Upper lobe of left lung (tissue), 6 donors: ENCODE data around the gene TMEM123. TPM values are rescaled to one million over a fixed set of nuclear protein-coding genes. Genes with fewer than 3 reads are reported as not detected.

Experiments
- ATAC-seq, 2 donors: fragments of 200-7000 bp; cut with Tn5 transposase; one replicate each; pipeline ENCODE4 v1.9.1; 2022; ENCODE audit warnings: mild to moderate bottlenecking in 2 of 2, moderate library complexity in 2 of 2; ENCODE audit not compliant: low FRiP score in 2 of 2
- DNase-seq, 2 donors: peaks; one replicate each; pipeline ENCODE4 v3.0.0-alpha.2; 2019 to 2020
- H3K27ac ChIP-seq, 4 donors: fragments of 200-600 bp; sonication (generic); one replicate each; pipeline ENCODE4 v1.5.1; 2016 to 2019
- H3K27me3 ChIP-seq, 4 donors: fragments of 200-600 bp; sonication (generic); one replicate each; pipeline ENCODE4 v1.5.1; 2017 to 2019
- H3K36me3 ChIP-seq, 4 donors: fragments of 200-600 bp; sonication (generic); one replicate each; pipeline ENCODE4 v1.5.1; 2016 to 2019
- H3K4me1 ChIP-seq, 4 donors: fragments of 200-600 bp; sonication (generic); one replicate each; pipeline ENCODE4 v1.5.1; 2018 to 2019
- H3K4me3 ChIP-seq, 4 donors: fragments of 200-600 bp; sonication (generic); one replicate each; pipeline ENCODE4 v1.5.1; 2017 to 2019; ENCODE audit warnings: mild to moderate bottlenecking in 2 of 4, moderate library complexity in 1 of 4
- H3K9me3 ChIP-seq, 4 donors: fragments of 200-600 bp; sonication (generic); one replicate each; pipeline ENCODE4 v1.5.1; 2018 to 2019
- EP300 ChIP-seq, 4 donors: sonication (generic); formaldehyde crosslinking; IDR thresholded peaks; one replicate each; pipeline ENCODE4 v1.5.1; 2017; ENCODE audit warnings: antibody characterized with exemption in 4 of 4, control low read depth in 2 of 4
- POLR2A ChIP-seq, 4 donors: fragments of 450-650 bp; IDR thresholded peaks; one replicate each; pipeline ENCODE4 v1.5.1; 2016 to 2017; ENCODE audit warnings: antibody characterized with exemption in 4 of 4, mild to moderate bottlenecking in 2 of 4
- POLR2AphosphoS5 ChIP-seq, 2 donors: sonication (generic); formaldehyde crosslinking; IDR thresholded peaks; one replicate each; pipeline ENCODE4 v1.5.1; 2017; ENCODE audit warnings: antibody characterized with exemption in 2 of 2
- WGBS, 2 donors: methylation state at CpG; one replicate each; pipeline ENCODE4 v1.1.5; 2017 to 2018; 5-methylcytosine and 5-hydroxymethylcytosine counted together
- total RNA-seq, 6 donors: library from RNA; depleted of rRNA in 4 of 6; stranded (reverse); fragments of >200 nt in 4 of 6; gene quantifications; one replicate each; pipeline versions ENCODE4 v1.1.0 to v1.2.1, GENCODE V29; 2016 to 2021
- TF ChIP-seq, protein P1 (sequence below), 6 experiments: fragments of 450-650 bp in 4 of 6; fragments of 200-600 bp in 2 of 6; sonication (generic) in 2 of 6; IDR thresholded peaks; one replicate each; pipeline ENCODE4 v1.5.1; 2016 to 2019; ENCODE audit warnings: antibody characterized with exemption in 6 of 6
- donor health status: DM: no; HTN: no; CAD: no; lungs with moderate emphysema.
- donor health status: DM: no; HTN: yes; CAD: no; lungs with severe emphysema.

TMEM123 gene
- total RNA-seq, 6 donors from 2014 or later = 55.5 to 200 (median 121) TPM

DNA sequence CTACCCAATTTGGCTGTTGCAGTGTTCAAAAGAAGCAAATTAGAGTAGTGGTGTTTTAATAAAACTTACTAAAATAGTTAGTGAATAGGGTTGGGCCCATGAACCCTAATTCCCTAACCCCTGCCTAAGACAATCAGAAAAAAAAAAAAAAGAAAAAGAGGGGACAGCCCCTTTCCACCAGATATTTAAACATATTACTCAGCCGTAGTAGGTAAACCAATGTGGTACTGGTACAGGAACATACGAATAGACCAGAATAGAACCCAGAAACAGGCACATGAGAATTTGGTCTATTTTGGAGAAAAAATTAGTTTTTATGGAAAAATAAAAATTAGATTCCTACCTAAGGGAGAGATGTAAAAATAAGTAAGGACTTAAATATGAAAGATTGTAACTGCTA is 39.4 kb upstream of the TMEM123 start:
- 91 to 97% methylated on average over 2 of the region's 2 CpGs for WGBS, 2 donors
- H3K9me3 ChIP-seq = no peaks in the 10 kb centered on the region
- no peaks in the 10 kb centered on the region for H3K27me3 ChIP-seq
- TF ChIP-seq POLR2A (IDR thresholded peaks at IDR 0.05) = no peak
- TF ChIP-seq, protein P1, sequence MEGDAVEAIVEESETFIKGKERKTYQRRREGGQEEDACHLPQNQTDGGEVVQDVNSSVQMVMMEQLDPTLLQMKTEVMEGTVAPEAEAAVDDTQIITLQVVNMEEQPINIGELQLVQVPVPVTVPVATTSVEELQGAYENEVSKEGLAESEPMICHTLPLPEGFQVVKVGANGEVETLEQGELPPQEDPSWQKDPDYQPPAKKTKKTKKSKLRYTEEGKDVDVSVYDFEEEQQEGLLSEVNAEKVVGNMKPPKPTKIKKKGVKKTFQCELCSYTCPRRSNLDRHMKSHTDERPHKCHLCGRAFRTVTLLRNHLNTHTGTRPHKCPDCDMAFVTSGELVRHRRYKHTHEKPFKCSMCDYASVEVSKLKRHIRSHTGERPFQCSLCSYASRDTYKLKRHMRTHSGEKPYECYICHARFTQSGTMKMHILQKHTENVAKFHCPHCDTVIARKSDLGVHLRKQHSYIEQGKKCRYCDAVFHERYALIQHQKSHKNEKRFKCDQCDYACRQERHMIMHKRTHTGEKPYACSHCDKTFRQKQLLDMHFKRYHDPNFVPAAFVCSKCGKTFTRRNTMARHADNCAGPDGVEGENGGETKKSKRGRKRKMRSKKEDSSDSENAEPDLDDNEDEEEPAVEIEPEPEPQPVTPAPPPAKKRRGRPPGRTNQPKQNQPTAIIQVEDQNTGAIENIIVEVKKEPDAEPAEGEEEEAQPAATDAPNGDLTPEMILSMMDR (IDR thresholded peaks at IDR 0.05) = no peak
- no peak for TF ChIP-seq EP300 (IDR thresholded peaks at IDR 0.05)
- no peak for TF ChIP-seq POLR2AphosphoS5 (IDR thresholded peaks at IDR 0.05)
- no peak for DNase-seq
- H3K27ac ChIP-seq = no peak overlapping the region
- H3K4me1 ChIP-seq = peaks cover 0 to 3% (median 0%) of the 10 kb centered on the region in 4 donors
- no peaks in the 10 kb centered on the region for H3K36me3 ChIP-seq
- ATAC-seq = no peak
- no peak overlapping the region for H3K4me3 ChIP-seq

DNA sequence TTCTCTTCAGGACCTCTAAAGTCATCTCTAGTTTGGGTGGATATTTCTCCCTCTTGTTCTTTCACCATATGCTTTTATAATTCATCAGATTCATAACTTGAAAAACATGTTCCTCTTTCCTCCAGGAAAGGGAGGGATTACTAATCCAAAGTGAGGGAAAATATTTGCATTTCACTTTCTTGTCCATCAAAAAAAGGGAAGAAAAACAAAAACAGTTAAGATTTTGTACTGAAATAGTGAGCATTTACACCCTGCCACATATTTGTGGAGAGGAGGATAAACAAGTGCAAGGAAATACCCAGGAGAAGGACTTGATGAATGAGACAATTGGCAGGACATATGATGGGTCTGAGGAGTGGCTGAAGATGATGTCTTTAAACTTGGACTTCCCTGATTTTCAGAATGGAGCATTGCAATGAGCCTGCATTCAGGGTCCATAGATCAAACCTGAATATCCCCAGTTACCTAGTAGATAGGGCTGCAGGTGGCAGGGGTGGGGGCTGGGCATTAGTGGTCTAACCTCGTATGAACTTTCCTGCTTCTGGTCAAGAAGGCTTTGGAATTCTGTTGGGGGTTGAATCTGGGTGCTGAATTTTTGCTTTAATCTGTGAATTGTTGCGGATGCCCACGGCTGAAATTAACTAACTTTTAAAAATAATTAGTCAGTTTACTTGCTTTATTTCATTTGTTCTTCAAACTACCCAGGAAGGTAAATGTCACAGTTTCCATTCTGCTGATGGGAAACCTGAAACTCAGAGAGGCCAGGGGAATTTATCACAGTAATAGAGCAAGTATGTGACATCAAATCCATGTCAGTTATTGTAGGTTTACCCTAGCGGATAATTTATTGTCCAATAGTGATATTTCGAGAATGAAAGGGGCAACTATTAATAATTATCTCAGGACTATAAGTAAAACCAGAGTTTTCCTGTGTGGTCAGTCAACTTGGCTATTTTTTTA is 36.9 kb upstream of the TMEM123 start:
- Histone ChIP-seq H3K4me1 (no peaks in the 10 kb centered on the region), H3K4me3 (no peak overlapping the region), H3K9me3 (no peaks in the 10 kb centered on the region), H3K27ac (no peak overlapping the region), H3K27me3 (no peaks in the 10 kb centered on the region), H3K36me3 (no peaks in the 10 kb centered on the region)
- no peak for TF ChIP-seq POLR2A (IDR thresholded peaks at IDR 0.05)
- TF ChIP-seq EP300 (IDR thresholded peaks at IDR 0.05) = no peak
- TF ChIP-seq, protein P1 (IDR thresholded peaks at IDR 0.05) = no peak
- no peak for TF ChIP-seq POLR2AphosphoS5 (IDR thresholded peaks at IDR 0.05)
- no peak for ATAC-seq
- no peak for DNase-seq
- WGBS, 2 donors = 75 to 91% methylated on average over 5 of the region's 5 CpGs

DNA sequence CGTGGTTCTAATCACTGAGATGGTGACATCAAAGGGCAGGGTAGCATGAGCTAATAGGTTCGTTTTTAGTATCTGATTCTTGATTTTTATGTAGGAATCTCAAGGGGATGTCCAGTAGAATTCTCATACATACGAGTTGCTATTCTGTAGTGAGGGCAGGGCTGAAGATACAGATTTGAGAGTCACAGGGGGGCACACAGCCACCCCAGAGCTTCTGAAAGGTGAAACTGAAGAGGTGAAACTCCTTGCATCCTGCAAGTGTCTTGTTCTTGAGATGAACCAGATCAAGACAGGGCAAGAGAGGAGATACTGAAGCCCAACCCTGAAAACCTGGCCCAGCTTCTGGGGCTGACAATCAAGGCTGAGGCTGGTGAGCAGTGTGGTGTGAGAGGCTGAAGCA is 35.6 kb upstream of the TMEM123 start:
- H3K27ac ChIP-seq = no peak overlapping the region
- DNase-seq (no peak), ATAC-seq (no peak)
- H3K36me3 ChIP-seq = no peaks in the 10 kb centered on the region
- TF ChIP-seq EP300 (IDR thresholded peaks at IDR 0.05) (no peak), POLR2AphosphoS5 (IDR thresholded peaks at IDR 0.05) (no peak)
- no peak overlapping the region for H3K4me3 ChIP-seq
- no peaks in the 10 kb centered on the region for H3K27me3 ChIP-seq
- no peaks in the 10 kb centered on the region for H3K9me3 ChIP-seq
- H3K4me1 ChIP-seq = no peaks in the 10 kb centered on the region
- WGBS, 2 donors = 83 to 84% methylated on average over 3 of the region's 3 CpGs

DNA sequence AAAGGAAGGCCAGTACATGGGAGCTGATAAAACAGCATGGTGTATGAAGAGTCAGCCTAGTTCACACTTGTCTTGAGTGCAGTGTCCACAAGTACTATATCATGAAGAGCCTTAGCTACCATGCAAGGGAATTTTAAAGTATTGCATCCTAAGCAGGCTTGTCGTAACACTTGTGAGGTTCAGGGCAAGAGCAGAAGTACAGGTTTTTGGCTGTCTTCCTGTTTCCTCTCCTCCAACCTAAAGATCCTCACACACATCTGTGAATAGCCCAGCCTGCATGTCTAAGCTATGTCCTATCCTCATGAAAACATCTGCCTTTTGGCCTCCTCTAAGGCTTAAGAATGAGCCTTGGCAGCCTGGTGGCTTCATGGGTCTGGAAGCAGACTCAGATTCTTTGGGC is 34.6 kb upstream of the TMEM123 start:
- ATAC-seq = no peak

DNA sequence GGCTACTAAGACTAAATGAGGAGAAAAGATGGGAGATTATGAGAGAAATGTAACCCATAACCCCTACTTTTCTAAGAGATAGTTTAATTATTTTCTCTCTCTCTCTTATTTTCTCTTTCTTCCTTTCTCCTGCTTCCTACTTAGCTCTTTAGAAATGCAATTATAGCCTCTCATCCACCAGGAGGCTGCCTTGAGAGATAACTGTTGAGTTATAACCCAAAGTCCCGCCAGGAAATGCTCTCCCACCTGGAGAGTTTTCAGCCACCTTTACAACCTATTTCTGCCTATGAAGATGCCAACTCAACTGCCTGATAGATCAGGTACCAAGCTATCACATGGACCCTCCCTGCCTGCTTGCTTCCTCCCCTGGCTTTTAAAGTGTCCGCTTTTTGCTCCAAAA is 34.0 kb upstream of the TMEM123 start:
- Histone ChIP-seq H3K9me3 (no peaks in the 10 kb centered on the region), H3K36me3 (no peaks in the 10 kb centered on the region), H3K27me3 (no peaks in the 10 kb centered on the region), H3K4me3 (no peak overlapping the region), H3K4me1 (no peaks in the 10 kb centered on the region), H3K27ac (no peak overlapping the region)
- TF ChIP-seq POLR2A (IDR thresholded peaks at IDR 0.05) = no peak
- TF ChIP-seq, protein P1 (IDR thresholded peaks at IDR 0.05) = no peak
- no peak for TF ChIP-seq POLR2AphosphoS5 (IDR thresholded peaks at IDR 0.05)
- TF ChIP-seq EP300 (IDR thresholded peaks at IDR 0.05) = no peak
- DNase-seq (no peak), ATAC-seq (no peak)
- WGBS, 2 donors = 87 to 96% methylated on average over 2 of the region's 2 CpGs

More for the DNA sequence above, 34.6 kb upstream of the TMEM123 start:
- Histone ChIP-seq H3K9me3 (no peaks in the 10 kb centered on the region), H3K27ac (no peak overlapping the region), H3K4me3 (no peak overlapping the region), H3K36me3 (no peaks in the 10 kb centered on the region), H3K27me3 (no peaks in the 10 kb centered on the region), H3K4me1 (no peaks in the 10 kb centered on the region)
- no peak for TF ChIP-seq EP300 (IDR thresholded peaks at IDR 0.05)
- no peak for TF ChIP-seq POLR2A (IDR thresholded peaks at IDR 0.05)
- TF ChIP-seq, protein P1 (IDR thresholded peaks at IDR 0.05) = no peak
- TF ChIP-seq POLR2AphosphoS5 (IDR thresholded peaks at IDR 0.05) = no peak
- DNase-seq = no peak
- WGBS, 2 donors = 0 to 78% methylated on average over 1 of the region's 1 CpG
